B cell (primary cell): Measurements from ENCODE around the gene DYNC2H1. TPM values are rescaled to one million over a fixed set of nuclear protein-coding genes. Genes with fewer than 3 reads are reported as not detected.

Experiments used
- ATAC-seq: fragments of 200-7000 bp; cut with Tn5 transposase; one replicate; pipeline ENCODE4 v1.10.0; 2021; ENCODE audit warnings: low read depth, mild to moderate bottlenecking, moderate number of reproducible peaks, moderate library complexity
- CTCF ChIA-PET: fragments of 350-600 bp; sonication (Branson Sonifier 250); formaldehyde crosslinking; loops from one replicate; lab custom pipeline; 2021; ENCODE audit warnings: antibody characterized with exemption, inconsistent platforms; lab: Charles Lee
- POLR2A ChIA-PET: fragments of 350-600 bp; sonication (Branson Sonifier 250); formaldehyde crosslinking; loops from one replicate; lab custom pipeline; 2021; ENCODE audit warnings: antibody characterized with exemption; lab: Charles Lee
- DNase-seq: peaks from one replicate; pipeline ENCODE4 v3.0.0; 2013
- H2AFZ ChIP-seq: 2 replicates; pipeline ENCODE4 v1.6.1; 2012; ENCODE audit warnings: mild to moderate bottlenecking, low read depth, low read length; ENCODE audit not compliant: insufficient read depth, poor library complexity, severe bottlenecking
- H3K27ac ChIP-seq, 2 donors: 1 replicate in 1 of 2; 2 replicates in 1 of 2; pipeline ENCODE4 v1.5.1; 2012 to 2013; ENCODE audit warnings: low read length in 2 of 2, mild to moderate bottlenecking in 2 of 2, moderate library complexity in 1 of 2
- H3K27me3 ChIP-seq, 4 experiments: fragments of 200-600 bp in 1 of 4; sonication (generic) in 1 of 4; replicated peaks in 1 of 4; 1 replicate in 2 of 4; 2 replicates in 2 of 4; pipeline versions ENCODE4 v1.6.1 to v1.7.0; 2013 to 2016; ENCODE audit warnings: low read length in 3 of 4, mild to moderate bottlenecking in 2 of 4, mixed read lengths in 1 of 4, moderate library complexity in 1 of 4; ENCODE audit not compliant: insufficient read depth in 4 of 4, control insufficient read depth in 3 of 4; ENCODE audit errors: control extremely low read depth in 1 of 4
- H3K36me3 ChIP-seq, 2 experiments: replicated peaks in 1 of 2; 1 replicate in 1 of 2; 2 replicates in 1 of 2; pipeline versions ENCODE4 v1.6.1 to v1.7.1; 2013; ENCODE audit warnings: low read length in 1 of 2; ENCODE audit not compliant: insufficient read depth in 2 of 2, control insufficient read depth in 1 of 2; ENCODE audit errors: control extremely low read depth in 1 of 2, extremely low read depth in 1 of 2
- H3K4me1 ChIP-seq, 2 donors: fragments of 200-600 bp in 1 of 2; sonication (generic) in 1 of 2; 1 replicate in 1 of 2; 2 replicates in 1 of 2; pipeline versions ENCODE4 v1.5.1 to v1.6.1; 2013 to 2017; ENCODE audit warnings: low read length in 2 of 2; ENCODE audit not compliant: control insufficient read depth in 2 of 2, insufficient read depth in 2 of 2
- H3K4me2 ChIP-seq: replicated peaks from 2 replicates; pipeline ENCODE3; 2012; ENCODE audit warnings: mild to moderate bottlenecking, low read depth, low read length; ENCODE audit not compliant: poor library complexity, severe bottlenecking
- H3K4me3 ChIP-seq, 5 experiments: fragments of 200-600 bp in 1 of 5; sonication (generic) in 1 of 5; 1 replicate in 3 of 5; 2 replicates in 2 of 5; pipeline versions ENCODE4 v1.5.1 to v1.7.0; 2011 to 2016; ENCODE audit warnings: low read length in 4 of 5, mild to moderate bottlenecking in 4 of 5, low read depth in 2 of 5, control low read depth in 1 of 5, moderate library complexity in 1 of 5; ENCODE audit not compliant: insufficient read depth in 1 of 5; ENCODE audit errors: control extremely low read depth in 1 of 5, extremely low read depth in 1 of 5
- H3K79me2 ChIP-seq: fragments of 200-600 bp; sonication (generic); one replicate; pipeline ENCODE4 v1.6.0; 2016; ENCODE audit warnings: low read length; ENCODE audit not compliant: control insufficient read depth, insufficient read depth
- H3K9ac ChIP-seq: fragments of 200-600 bp; sonication (generic); 2 replicates; pipeline ENCODE4 v1.6.1; 2017; ENCODE audit warnings: mild to moderate bottlenecking, low read length, moderate library complexity
- H3K9me3 ChIP-seq, 3 donors: one replicate each; pipeline versions ENCODE4 v1.6.1 to v1.7.1; 2013; ENCODE audit warnings: low read length in 2 of 3; ENCODE audit not compliant: control insufficient read depth in 2 of 3, insufficient read depth in 1 of 3; ENCODE audit errors: control extremely low read depth in 1 of 3
- H4K20me1 ChIP-seq: 2 replicates; pipeline ENCODE4 v1.6.0; 2012; ENCODE audit warnings: mild to moderate bottlenecking, low read length; ENCODE audit not compliant: insufficient read depth, control insufficient read depth, poor library complexity, severe bottlenecking
- H3K27ac Mint-ChIP-seq: one replicate; pipeline ENCODE4 v1.8.0; 2021; ENCODE audit warnings: mixed read lengths
- H3K27me3 Mint-ChIP-seq: one replicate; pipeline ENCODE4 v1.8.0; 2021; ENCODE audit warnings: mixed read lengths
- H3K4me1 Mint-ChIP-seq: one replicate; pipeline ENCODE4 v1.8.0; 2021; ENCODE audit warnings: mixed read lengths
- H3K4me3 Mint-ChIP-seq: one replicate; pipeline ENCODE4 v1.8.0; 2021; ENCODE audit warnings: mixed read lengths
- H3K9me3 Mint-ChIP-seq: one replicate; pipeline ENCODE4 v1.8.0; 2022; ENCODE audit warnings: mixed read lengths; ENCODE audit not compliant: insufficient read depth
- CTCF ChIP-seq: fragments of 200-600 bp; IDR thresholded peaks from one replicate; pipeline ENCODE4 v1.8.0; 2022; ENCODE audit warnings: antibody characterized with exemption, mild to moderate bottlenecking
- EZH2 ChIP-seq: IDR thresholded peaks from 2 replicates; pipeline ENCODE4 v1.6.1; 2012; ENCODE audit warnings: borderline replicate concordance, low read depth, mild to moderate bottlenecking, moderate library complexity, low read length; ENCODE audit not compliant: insufficient read depth, poor library complexity, severe bottlenecking
- WGBS: methylation state at CpG from one replicate; pipeline ENCODE4 v1.1.5; 2013; ENCODE audit warnings: missing lambda C conversion rate; ENCODE audit not compliant: insufficient coverage; 5-methylcytosine and 5-hydroxymethylcytosine counted together
- intact Hi-C: fragments of 100-400 bp; cut with micrococcal nuclease; formaldehyde crosslinking; loops from one replicate; pipeline ENCODE4 v1.10.0; 2022
- polyA plus RNA-seq: library from polyadenylated mRNA; depleted of rRNA; stranded (reverse); fragments of >200 nt; gene quantifications from 2 replicates; pipeline ENCODE4 v1.2.3, GENCODE V29; 2012
- total RNA-seq, 2 donors: library from RNA; stranded (reverse); fragments of 120-200 nt in 1 of 2; gene quantifications; 1 replicate in 1 of 2; 2 replicates in 1 of 2; pipeline versions ENCODE4 v1.2.3 to v1.2.4, GENCODE V29; 2013 to 2022

The DYNC2H1 gene
- total and polyA plus RNA-seq, 2 donors (not counting 1 experiment from before 2014, with no cell fraction given) = 0.92 to 7.8 TPM

DNA sequence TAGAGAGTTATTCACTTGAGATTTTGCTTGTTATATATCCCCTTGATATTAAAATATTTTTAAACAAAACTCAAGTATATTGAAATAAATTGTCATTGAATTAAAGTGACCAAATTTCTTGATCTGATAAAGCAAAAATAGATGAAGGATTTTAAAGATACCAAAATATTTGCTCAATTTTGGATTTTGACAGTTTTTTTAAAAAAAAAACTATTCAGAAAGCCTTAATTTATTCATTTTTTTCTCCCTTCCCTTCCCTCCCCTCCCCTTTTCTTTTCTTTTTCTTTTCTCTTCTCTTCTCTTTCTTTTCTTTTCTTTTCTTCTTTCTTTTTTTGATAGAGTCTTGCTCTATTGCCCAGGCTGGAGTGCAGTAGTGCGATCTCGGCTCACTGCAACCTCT, 163.7 kb downstream of the DYNC2H1 start:
- Histone ChIP-seq H3K4me2 (no peak overlapping the region), H3K4me3 (no peak overlapping the region), H3K79me2 (no peaks in the 10 kb centered on the region), H3K9me3 (no peaks in the 10 kb centered on the region), H3K27ac (no peak overlapping the region), H3K9ac (no peak overlapping the region), H2AFZ (no peak overlapping the region), H3K36me3 (no peaks in the 10 kb centered on the region), H4K20me1 (no peaks in the 10 kb centered on the region), H3K4me1 (no peaks in the 10 kb centered on the region), H3K27me3 (no peaks in the 10 kb centered on the region)
- no peak overlapping the region for H3K4me3 Mint-ChIP-seq
- H3K9me3 Mint-ChIP-seq = no peaks in the 10 kb centered on the region
- ATAC-seq (no peak), DNase-seq (no peak)
- CTCF ChIA-PET = no interaction called here
- H3K4me1 Mint-ChIP-seq = no peaks in the 10 kb centered on the region
- TF ChIP-seq CTCF (no peak), EZH2 (no peak)
- intact Hi-C loops = no loop called here
- H3K27ac Mint-ChIP-seq = no peak overlapping the region
- POLR2A ChIA-PET = no interaction called here
- no peaks in the 10 kb centered on the region for H3K27me3 Mint-ChIP-seq
- WGBS = 100% methylated on average over 2 of the region's 2 CpGs

GRCh38 chr11:103274025-103274424, 164.8 kb downstream of the DYNC2H1 start:
- Histone ChIP-seq H3K79me2 (no peaks in the 10 kb centered on the region), H3K9ac (no peak overlapping the region), H3K4me2 (no peak overlapping the region), H2AFZ (no peak overlapping the region), H3K27ac (no peak overlapping the region), H3K4me1 (no peaks in the 10 kb centered on the region), H3K4me3 (no peak overlapping the region), H3K27me3 (no peaks in the 10 kb centered on the region), H4K20me1 (no peaks in the 10 kb centered on the region), H3K9me3 (no peaks in the 10 kb centered on the region), H3K36me3 (no peaks in the 10 kb centered on the region)
- TF ChIP-seq EZH2 (no peak), CTCF (no peak)
- H3K9me3 Mint-ChIP-seq = no peaks in the 10 kb centered on the region
- ChIA-PET POLR2A (no interaction called here), CTCF (no interaction called here)
- H3K27ac Mint-ChIP-seq = no peak overlapping the region
- no peaks in the 10 kb centered on the region for H3K27me3 Mint-ChIP-seq
- intact Hi-C loops = no loop called here
- H3K4me3 Mint-ChIP-seq = no peak overlapping the region
- DNase-seq (no peak), ATAC-seq (no peak)
- H3K4me1 Mint-ChIP-seq = no peaks in the 10 kb centered on the region
